Measurements from ENCODE around the gene CRIP1.

Gene CRIP1

DNA sequence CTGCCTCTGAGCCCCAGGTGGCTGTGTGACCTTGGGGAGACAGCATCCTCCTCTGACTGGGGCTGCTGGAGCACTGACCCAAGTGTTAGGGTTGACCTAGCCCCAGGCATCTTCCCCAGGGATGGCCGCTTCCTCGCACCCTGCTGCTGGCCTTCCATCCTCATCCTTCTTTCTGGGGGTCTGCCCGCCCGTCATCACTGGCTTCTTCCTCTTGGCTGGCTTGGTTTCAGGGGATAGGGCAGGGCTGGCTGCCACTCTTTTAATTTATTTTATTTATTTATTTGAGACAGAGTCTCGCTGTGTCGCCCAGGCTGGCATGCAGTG lies 7.9 kb downstream of the CRIP1 start:
- no peak for DNase-seq

DNA sequence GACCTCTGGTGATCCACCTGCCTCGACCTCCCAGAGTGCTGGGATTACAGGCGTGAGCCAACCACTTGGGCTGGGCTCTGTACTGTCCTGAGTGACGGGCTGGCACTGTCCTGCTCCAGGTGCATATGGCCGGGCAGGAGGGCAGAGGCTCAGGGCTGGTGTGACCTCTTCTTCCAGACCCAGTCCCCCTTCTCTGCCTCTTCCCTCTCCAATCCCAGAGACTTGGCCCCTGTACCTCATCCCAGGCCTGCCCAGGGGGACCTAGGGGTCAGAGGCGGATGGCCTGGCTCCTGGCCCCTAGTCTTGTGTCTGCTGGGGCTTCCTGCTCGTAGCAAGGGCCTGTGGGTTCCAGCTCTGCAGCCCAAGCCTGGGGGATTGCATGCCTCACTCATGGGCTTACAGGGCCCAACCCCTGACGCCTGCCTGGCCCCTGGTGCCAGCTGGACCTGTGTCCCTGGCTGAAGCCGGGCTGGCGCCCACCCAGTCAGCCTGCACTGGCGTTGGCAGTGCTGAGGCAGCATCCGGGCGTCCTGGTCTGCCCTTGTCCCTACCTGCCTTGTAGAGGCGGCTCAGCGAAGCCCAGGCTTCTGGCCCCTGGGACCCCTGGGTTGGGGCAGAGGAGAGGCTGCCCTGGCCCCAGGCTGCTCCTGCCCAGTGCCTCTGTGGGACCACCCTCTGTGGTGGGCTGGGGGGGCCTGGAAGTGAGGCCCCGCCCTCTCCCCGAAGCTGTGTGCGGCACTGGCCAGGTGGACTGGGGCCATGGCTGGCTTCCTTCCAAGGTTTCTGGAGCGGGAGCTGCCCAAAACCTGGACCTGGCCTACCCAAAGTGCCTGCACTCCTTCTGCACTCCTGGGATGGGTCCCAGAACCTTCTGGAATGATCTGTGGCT lies 8.7 kb downstream of the CRIP1 start:
- DNase-seq: no peak

DNA sequence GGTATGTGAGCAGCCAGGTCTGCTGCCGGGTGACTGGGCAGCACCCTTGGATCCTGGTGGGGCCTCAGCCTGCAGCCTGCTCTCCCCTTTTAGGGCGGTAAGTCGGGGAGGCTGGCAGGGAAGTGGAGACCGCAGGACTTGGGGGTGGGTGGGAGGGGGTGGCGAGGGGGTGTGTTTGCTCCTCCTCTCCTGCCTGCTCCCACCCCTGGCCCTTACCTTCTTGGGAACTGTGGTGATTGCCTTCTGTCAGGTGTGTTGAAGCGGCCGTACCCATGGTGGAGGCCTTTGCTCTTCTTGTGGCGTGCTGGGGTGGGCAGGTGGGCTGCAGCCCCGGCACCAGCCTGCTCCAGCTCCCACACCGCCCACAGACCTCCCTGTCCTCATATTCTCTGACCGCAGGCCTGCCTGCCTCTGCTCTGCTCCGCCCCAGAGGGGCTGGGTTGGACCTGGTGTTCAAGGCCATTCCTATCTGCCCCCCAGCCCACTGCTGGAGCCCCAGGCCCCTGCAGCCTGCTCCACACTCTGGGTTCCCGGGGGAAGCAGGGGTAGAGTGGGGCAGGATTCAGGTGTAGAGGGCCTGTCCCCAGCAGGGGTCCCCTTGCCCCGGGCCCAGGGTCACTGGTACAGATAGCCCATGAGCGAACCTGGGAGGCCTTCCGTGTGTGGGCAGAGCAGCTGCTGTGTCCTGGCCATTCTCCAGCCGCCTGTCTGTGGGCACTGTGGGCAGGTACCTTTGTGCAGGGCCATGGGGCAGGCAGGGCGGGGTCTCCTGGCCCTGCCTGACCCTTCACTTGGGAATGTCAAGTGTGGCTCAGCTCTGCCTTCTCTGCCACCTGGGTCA lies 9.5 kb downstream of the CRIP1 start:
- no peak for DNase-seq

DNA sequence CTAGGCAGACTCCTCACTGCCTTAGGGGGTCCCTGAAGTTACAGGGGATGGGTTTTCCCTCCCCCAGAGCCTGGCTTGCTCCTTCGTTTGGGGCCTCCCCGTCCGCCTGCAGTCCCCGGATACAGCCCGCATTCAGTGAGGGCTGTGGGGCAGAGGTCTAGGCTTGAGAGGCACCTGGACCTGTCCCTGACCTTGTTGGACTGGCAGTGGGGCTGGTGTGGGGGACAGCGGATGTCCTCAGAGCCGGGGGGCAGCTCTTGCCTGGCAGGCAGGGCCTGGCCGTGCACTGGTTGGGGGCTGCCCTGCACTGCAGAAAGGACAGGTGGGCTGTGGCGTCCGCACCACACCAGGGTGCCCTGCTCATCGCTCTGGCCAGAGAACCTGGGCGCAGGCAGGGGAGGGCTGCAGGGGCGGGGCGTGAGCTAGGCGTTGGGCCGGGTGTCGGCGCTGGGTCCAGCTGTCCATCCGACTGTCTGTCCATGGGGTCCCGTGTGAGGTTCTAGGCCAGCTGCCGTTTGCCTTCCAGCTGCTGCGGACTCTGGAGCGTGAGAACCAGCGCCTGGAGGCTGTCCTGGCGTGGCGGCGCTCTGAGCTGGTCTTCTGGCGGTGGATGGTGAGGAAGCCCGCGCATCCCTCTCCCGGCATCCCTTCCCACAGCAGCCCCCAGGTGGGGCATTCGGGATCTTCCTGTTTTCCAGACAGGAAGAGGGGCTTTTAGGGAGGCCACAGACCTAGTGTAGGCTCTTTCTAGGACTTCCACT lies 10.3 kb downstream of the CRIP1 start:
- no peak for DNase-seq

DNA sequence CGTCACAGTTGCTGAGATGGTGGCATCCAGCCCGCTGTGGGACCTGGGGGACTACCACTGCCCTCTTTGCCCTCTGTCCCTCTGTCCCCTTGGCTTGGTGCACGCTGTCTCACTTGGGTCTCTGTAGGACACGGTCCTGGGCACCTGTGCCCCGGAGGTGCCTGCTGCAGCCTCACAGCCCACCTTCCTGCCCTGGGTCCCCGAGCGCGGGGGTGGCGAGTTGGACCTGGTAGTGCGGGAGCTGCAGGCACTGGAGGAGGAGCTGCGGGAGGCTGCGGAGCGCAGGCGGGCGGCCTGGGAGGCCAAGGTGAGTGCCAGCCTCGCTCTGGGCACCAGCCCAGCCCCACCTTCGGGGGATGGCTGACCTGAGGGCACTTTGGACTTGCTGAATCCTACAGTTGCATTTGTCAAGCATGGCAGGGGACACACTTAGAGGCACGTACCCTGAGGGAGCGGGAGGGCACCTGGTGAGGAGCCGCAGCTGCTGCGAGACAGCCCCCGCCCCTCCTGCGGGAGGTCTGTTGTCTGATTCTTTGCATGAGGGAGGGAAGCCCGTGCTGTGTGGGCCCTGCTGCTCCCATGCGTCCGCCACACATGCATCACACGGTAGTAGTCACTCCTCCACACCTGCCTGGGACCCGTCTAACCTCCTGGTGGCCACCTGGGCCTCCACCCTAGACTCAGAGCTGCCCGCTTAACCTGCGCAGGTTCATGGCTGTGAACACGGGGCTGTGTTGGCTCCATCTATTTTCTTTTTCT lies 11.2 kb downstream of the CRIP1 start:
- DNase-seq: no peak

DNA sequence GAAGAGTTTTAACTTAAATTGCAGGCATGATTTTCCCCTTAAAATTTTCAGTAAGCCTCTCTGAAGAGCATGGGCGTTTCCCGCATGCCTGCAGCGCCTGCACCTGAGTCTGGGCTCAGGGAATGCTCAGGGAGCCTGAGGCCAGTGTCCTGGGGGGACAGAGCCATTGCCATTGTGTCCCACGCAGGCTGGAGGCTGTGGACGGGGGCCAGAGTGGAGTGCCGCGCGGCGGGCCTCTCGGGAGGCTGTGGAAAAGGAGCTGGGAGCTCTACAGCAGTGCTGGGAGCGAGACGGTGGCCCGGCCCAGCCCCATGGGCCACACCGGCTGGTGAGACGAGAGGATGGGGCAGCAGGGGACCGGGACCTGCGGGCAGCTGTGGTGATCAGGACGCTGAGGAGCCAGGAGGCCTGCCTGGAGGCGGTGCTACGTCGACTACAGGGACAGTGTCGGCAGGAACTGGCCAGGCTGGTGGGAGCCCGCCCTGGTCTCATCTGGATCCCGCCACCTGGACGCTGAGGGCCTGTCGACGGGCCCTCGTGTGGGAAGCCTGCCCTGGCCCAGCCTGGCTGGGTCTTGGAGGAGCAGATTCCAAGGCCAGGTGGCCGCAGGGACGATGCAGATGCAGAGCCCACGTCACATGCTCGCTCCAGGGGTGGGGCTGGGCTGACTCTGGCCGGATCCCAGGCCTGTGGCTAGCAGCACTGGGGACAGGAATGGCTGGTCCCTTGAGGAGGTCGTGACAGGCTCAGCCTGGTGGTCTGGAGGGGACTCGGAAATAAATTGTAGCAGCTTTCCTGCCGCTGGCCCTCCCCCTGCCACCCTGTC lies 12.0 kb downstream of the CRIP1 start:
- no peak for DNase-seq

DNA sequence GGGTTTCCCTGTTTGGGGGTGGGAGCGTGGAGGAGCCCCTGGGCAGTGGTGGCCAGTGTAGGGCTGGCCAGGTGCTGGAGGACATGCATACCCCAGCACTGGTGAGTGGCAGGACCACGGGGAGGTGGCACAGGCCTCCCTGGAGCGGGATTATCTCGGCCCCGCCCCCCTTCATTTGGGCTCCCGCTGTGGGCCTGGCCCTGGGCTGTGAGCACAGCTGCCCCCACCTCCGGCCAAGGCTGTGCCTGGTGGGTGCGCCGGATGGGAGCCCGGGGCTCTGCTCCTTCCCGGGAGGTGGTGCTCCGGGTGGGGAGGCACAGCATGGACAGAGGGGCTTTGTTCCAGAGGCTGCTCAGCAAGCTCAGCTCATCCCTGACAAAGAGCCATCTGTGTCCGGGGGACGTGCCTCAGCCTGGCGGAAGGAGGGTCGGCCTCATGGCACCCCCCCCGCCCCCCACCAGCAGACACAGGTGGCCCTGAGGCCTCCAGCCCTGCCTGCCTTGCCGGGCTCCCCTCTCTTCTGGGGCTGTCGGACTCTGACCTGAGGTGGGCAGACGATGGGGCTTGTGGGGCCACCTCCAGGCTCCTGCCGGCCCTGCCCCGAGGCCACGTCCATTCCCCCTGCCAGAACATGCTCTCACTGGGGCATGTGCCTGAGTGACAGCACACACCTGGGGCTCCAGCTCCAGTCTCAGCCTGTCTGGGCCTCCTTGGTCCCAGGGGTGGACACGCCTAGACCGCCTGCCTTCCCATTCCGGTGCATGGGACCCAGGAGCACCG lies 12.8 kb downstream of the CRIP1 start:
- no peak for DNase-seq

DNA sequence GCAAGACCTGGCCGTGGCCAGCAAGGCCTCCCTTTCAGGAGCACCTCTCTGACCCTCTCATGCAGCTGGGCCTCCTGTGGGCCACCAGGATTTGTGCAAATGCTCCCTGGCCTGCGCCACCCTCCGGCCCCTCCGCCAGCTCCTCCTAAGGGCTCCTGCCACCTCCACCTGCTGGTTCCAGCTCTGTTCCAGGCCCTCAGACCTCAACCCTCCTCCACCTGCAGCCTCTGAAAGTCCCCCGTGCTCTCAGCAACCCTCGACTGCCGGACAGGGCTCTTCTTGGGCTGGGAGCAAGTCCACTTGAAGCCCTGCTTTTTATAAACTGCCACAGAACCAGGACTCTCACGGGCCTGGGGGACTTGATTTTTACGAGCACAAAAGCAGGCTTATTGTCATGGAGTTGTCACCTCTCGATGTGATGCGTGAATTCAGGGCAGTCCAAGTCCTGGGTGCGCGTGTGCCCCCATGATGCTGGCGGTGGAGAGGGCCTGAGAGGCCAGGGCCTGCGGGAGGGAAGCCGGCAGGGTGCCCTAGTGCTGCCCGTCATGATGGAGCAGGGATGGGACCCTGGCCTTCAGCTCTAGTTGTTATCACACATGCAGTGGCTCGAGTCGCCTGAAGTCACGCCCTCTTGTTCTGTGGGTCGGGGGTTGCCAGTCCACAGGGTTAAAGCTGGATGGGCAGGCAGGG lies 13.5 kb downstream of the CRIP1 start:
- no peak for DNase-seq

DNA sequence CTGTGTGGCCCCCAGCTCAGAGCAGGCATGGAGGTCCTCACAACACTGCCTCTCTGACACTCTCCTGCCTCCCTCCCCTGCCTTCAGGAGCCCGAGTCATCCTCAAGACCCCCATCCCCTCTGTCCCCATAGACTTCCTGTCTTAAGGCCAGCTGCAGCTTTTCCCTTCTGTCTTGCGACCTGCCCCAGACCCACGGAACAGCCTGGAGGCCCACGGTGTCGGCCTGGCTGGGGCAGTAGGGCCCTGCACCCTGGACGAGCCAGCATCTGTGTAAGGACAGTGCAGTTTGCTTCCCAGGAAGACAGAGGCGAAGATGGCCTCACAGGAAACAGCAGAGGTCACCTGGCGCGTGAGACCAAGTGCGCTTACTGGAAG lies 14.0 kb downstream of the CRIP1 start:
- no peak for DNase-seq

DNA sequence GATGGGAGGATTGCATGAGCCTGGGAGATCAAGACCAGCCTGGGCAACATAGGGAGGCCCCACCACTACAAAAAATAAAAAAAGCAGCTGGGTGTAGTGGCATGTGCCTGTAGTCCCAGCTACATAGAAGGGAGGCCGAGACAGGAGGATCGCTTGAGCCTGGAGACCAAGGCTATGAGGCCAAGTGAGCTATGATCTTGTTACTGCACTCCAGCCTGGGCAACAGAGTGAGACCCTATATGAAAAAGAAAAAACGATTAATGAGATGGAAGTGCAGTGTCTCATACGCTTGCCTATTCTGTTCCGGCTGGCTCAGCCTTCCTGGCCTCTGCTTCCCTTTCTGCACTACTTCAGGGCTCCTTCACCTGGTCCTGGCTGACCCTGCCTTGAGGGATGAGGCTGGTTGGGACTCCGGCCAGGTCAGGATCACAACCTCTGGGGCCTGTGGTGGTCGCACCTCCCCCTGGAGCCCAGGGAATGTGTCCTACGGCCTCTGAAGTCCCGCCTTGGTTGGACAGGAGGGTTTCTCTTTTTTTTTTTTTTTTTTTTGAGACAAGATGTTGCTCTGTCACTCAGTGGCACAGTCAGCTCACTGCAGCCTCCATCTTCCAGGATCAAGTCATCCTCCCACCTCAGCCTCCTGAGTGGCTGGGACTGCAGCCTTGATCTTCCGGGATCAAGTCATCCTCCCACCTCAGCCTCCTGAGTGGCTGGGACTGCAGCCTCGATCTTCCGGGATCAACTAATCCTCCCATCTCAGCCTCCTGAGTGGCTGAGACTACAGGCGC lies 15.0 kb downstream of the CRIP1 start:
- no peak for DNase-seq

DNA sequence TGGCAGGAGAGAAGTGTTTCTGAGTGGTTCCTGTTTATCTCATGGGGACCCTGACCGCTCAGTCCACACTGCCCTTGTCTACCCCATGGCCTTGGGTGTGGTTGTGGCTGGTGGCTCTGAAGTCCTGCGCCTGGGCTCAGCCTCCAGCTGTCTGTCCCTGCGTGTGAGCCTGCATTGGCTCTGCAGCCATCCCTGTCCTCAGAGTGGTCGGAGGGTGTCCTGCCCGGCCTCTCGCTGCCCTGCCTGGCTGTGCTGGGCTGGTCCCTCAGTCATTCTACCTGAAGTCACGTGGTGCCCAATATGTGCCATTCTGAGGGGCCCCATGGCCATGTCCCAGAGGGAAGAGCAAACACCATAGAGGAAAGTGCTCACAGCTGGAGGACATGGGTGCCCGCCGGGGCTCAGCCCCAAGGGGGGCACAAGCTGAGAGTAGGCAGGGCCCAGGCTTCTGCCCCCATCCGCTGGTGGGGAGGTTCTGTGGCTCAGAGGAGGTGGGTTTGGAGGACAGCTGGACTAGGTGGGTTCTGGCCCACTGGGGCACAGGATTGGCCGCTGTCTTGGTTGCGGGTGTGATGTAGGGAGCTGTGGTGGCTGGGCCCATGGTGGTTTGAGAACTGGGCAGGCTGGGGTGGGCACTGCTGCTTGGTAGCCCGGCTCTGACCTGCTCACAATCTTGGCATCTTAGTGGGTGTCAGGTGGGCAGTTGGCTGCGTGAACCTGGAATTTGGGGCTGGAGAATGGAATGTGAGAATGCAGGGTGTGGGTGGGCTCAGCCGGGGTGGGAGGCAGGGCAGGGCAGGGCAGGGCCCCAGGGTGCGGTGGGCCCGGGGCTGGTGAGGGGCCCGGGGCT lies 16.0 kb downstream of the CRIP1 start:
- DNase-seq: no peak

DNA sequence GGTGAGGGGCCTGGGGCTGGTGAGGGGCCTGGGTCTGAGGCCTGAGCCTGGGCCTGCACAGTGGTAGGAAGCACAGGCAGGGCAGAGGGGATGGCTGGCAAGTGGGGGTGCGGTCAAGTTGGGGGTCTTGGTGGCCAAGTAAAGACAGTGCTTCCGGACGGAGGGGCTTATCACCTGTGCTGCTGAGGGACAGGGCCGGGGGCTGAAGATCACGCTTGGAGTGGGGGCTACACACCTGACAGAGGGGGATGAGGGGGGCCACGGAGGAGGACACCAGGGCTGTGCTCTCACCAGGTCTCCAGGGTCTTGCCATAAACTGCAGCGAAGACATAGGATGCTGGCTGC lies 16.6 kb downstream of the CRIP1 start:
- no peak for DNase-seq

DNA sequence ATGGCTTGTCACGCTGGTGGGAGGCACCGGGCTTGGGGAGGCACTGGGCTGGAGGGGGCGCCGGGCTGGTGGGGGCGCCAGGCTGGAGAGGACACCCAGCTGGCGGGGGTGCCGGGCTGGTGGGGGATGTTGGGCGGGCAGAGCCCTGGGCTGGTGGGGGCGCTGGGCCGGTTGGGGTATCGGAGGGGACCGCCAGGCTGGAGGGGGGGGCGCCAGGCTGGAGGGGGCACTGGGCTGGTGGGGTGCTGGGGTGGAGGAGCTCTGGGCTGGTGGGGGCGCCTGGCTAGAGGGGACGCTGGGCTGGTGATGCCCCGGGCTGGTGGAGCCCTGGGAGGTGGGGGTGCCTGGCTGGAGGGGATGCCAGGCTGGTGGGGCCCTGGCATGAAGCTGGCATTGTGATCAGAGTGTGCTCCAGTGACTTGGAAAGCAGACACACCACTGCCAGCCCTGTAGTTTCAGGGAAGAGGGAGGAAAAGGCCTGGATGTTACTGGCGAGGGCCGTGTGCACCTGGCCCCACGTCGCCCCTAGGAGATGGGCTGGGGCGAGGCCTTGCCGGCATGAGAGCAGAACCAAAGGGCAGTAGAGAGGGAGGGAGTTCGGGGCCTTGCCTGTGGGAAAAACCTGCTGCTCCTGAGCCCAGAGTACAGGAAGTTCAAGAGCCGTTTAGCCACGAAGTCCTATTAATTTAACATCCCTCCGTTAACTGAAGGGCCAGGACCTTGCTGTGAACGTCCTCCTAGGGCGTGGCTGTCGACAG lies 17.4 kb downstream of the CRIP1 start:
- DNase-seq: no peak

DNA sequence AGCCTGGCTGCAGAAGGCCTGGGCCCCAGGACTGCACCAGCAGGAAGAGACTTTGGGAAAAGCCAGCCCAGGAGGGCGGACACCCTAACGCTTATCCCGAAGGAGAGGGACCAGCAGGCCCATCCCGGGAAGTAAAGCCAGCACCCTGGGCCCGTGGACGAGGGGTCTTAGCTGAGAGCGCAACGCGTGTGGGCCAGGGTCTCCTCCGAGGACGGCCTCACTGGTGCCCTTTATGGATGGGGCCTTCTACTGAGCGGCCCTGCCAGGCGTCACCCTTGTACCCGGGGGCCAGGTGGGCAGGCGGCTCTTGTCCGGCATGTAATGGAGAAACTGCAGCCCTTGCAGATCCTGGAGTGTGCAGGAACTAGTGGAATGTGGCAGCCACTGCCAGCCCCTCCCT lies 18.4 kb downstream of the CRIP1 start:
- DNase-seq: no peak

DNA sequence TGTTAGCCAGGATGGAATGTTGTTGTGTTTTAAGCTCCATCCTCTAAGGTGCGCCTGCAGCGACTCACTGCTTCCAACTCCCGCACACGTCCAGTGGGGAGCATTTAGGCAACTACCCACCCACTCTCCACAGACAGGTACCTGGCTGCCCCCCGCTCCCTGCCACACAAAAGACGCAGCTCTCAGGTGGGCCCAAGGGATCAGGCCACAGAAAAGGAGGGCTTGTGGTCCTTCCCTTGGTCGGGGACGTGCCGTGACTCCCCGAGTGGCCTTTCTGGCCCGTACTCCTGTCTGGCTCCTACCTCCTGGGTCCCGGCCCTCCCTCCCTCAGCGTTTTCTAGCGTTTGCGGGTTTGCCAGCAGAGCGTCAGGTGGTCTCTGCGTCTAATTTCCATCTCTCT lies 20.6 kb downstream of the CRIP1 start:
- DNase-seq: no peak

DNA sequence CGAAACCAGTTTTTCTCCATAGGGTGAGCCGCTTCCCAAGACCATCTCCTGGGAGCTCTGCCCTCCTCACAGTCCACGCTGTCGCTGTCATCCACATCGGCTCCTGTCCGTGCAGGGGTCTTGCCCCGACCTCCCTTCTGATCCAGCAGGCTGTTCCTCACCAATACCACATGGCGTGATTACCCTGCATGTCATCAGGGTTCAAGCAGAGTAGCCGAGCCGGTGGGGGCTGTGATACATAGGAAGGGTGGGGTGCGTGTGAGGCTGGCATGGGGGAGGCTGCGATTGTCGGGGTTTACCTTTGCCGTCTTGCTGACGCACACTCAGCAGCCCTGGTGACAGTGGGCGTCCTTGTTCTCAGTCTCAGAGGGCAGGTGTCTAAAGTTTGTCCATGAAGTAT lies 21.4 kb downstream of the CRIP1 start:
- no peak for DNase-seq

DNA sequence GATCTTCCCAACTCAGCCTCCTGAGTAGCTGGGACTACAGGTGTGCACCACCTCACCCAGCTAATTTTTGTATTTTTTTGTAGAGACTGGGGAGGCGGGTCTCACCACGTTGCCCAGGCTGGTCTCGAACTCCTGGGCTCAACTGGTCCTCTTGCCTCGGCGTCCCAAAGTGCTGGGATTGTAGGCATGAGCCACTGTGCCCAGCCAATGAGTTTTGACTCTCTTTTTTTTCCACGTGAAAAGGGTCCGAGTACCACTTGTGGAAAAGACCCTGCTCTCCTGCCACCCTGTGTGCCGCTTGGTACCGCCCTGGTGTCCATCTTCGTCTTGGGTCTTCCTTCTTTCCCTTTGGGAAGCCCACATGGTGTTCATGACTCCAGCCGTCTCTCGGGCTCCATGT lies 21.9 kb downstream of the CRIP1 start:
- DNase-seq: no peak

DNA sequence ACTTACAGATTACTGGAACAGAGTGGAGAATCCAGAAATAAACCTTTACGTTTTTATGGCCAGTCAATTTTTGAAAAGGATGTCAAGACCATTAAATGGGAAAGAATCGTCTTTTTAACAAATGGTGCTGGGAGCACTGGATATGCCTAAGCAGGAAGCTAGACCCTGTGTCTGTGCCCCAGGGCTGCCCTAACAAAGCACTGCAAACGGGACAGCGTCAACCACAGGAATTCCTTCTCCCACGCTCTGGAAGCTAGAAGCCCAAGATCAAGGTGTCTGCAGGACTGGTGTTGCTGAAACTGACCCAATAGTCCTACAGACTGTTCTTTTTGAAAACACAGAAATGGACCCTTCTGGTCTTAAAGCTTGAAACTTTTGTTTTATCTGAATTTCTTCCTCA lies 30.4 kb downstream of the CRIP1 start:
- DNase-seq: no peak

All from activated CD4-positive, alpha-beta T cell treated with anti-CD3 and anti-CD28 coated beads, Interleukin-2, amount 50 U/mL, for 48 hours (primary cell).